ENCODE measurements around the gene TCIRG1.

TCIRG1 gene

DNA sequence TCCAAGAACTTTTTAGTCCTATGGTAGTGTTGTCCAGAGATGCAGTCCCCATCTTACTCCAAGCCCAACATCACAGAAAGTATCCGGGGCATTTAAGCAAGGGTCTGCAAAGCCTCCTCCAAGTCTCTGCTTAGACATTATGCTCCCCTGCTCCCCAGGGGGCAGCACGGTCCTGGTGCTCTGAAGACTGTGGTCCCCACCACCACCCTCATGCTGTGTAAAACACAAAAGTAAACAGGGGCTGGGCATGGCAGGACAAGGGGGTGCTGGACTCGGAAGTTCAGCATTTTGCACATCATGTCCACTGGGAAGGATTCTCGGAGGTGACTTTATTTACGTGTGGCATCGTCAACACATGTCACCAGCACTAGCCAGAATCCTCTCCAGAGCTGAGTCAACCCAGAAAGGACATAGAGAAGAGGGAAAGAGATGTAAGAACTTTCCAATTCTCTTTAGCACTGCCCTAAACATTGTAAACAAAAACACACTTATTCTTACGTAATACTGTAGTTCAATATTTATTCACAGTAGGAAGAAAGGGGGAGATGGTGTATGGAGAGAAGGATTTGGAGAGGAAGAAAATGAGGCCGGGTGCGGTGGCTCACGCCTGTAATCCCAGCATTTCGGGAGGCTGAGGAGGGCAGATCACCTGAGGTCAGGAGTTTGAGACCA lies 37.7 kb downstream of the TCIRG1 start:
- TF ChIP-seq EZH2phosphoT487 (IDR thresholded peaks at IDR 0.05; ENCODE audit: borderline replicate concordance) = no peak
- TF ChIP-seq, protein P1, sequence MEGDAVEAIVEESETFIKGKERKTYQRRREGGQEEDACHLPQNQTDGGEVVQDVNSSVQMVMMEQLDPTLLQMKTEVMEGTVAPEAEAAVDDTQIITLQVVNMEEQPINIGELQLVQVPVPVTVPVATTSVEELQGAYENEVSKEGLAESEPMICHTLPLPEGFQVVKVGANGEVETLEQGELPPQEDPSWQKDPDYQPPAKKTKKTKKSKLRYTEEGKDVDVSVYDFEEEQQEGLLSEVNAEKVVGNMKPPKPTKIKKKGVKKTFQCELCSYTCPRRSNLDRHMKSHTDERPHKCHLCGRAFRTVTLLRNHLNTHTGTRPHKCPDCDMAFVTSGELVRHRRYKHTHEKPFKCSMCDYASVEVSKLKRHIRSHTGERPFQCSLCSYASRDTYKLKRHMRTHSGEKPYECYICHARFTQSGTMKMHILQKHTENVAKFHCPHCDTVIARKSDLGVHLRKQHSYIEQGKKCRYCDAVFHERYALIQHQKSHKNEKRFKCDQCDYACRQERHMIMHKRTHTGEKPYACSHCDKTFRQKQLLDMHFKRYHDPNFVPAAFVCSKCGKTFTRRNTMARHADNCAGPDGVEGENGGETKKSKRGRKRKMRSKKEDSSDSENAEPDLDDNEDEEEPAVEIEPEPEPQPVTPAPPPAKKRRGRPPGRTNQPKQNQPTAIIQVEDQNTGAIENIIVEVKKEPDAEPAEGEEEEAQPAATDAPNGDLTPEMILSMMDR (conservative IDR thresholded peaks at IDR 0.05; ENCODE audit: low read length) = peak; percentile 53
- no peak overlapping the region for H3K4me3 ChIP-seq (ENCODE audit: low read length, poor library complexity, severe bottlenecking)
- H3K27me3 ChIP-seq (ENCODE audit: insufficient read depth, low read length, poor library complexity, severe bottlenecking) = no peaks in the 10 kb centered on the region
- no peaks in the 10 kb centered on the region for H3K9me3 ChIP-seq (ENCODE audit: insufficient read depth, low read depth, low read length)
- no peak overlapping the region for H2AFZ ChIP-seq (ENCODE audit: low read length)
- H4K20me1 ChIP-seq (ENCODE audit: insufficient read depth, low read length, poor library complexity, severe bottlenecking) = no peaks in the 10 kb centered on the region
- H3K36me3 ChIP-seq (ENCODE audit: insufficient read depth, low read length) = peaks cover 65% of the 10 kb centered on the region
- peaks cover 3% of the 10 kb centered on the region; the same call in 1 of the 2 replicates for H3K79me2 ChIP-seq (ENCODE audit: insufficient read depth, low read length)
- no peak overlapping the region for H3K9ac ChIP-seq (ENCODE audit: low read depth, low read length, poor library complexity, severe bottlenecking)
- no peaks in the 10 kb centered on the region for H3K9me2 ChIP-seq (replicated peaks; ENCODE audit: low read depth, low read length)
- no peaks in the 10 kb centered on the region for H3F3A ChIP-seq (ENCODE audit: low read depth)
- H3K4me2 ChIP-seq (ENCODE audit: low read depth, low read length, poor library complexity, severe bottlenecking) = no peak overlapping the region
- H3K4me1 ChIP-seq (ENCODE audit: insufficient read depth, low read length, poor library complexity, severe bottlenecking) = no peaks in the 10 kb centered on the region

DNA sequence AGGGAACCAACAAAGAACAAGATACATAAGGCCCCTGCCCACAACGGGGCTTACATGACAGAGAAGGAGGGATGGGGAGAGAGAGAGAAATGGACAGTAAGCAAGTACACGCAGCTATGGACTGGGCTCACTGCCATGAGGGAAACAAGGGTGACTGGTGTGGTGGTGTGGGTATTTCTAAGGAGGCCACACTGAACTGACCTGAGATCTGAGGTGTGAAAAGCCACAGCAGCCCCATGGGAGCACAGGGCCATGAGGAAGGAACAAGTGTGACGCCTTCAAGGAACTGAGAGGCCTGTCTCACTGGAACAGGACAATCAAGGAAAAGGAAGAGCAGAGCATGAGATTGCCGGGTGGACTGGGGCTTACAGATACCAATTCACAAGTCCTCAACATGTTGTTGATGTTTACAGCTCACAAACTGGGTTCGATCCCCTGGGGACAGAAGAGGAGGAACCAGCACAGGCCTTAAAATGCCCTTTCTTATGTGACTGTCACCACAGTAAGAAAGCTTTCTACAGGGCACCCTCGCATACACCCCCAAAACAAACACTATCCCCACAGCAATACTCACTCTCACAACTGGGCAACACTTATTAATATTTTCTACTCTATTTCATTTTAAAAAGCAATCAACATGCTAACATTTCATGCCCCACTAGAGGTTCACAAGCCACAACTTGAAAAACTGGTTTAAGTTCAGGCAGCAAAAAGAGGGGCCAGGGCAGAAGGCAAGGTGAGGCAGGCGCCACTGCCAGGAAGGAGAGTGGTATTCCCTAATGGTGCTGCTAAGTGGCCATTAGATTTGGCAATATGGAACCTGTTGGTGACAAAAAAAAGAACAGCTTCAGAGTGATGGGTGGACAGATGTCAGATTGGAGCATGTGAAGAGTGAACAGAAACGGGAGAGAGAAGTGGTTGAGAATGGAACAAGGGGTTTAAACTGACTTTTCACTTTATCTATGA lies 39.1 kb downstream of the TCIRG1 start:
- Histone ChIP-seq H3K9ac (ENCODE audit: low read depth, low read length, poor library complexity, severe bottlenecking) (no peak overlapping the region), H3K9me3 (ENCODE audit: insufficient read depth, low read depth, low read length) (no peaks in the 10 kb centered on the region), H3K27me3 (ENCODE audit: insufficient read depth, low read length, poor library complexity, severe bottlenecking) (no peaks in the 10 kb centered on the region), H3K79me2 (ENCODE audit: insufficient read depth, low read length) (peaks cover 3% of the 10 kb centered on the region; the same call in 1 of the 2 replicates), H4K20me1 (ENCODE audit: insufficient read depth, low read length, poor library complexity, severe bottlenecking) (no peaks in the 10 kb centered on the region), H2AFZ (ENCODE audit: low read length) (no peak overlapping the region), H3F3A (ENCODE audit: low read depth) (no peaks in the 10 kb centered on the region), H3K4me3 (ENCODE audit: low read length, poor library complexity, severe bottlenecking) (no peak overlapping the region), H3K36me3 (ENCODE audit: insufficient read depth, low read length) (peaks cover 59% of the 10 kb centered on the region; the same call in 1 of the 2 replicates), H3K4me2 (ENCODE audit: low read depth, low read length, poor library complexity, severe bottlenecking) (no peak overlapping the region), H3K9me2 (replicated peaks; ENCODE audit: low read depth, low read length) (no peaks in the 10 kb centered on the region), H3K4me1 (ENCODE audit: insufficient read depth, low read length, poor library complexity, severe bottlenecking) (no peaks in the 10 kb centered on the region)
- TF ChIP-seq, protein P1 (conservative IDR thresholded peaks at IDR 0.05; ENCODE audit: low read length) = no peak
- TF ChIP-seq EZH2phosphoT487 (IDR thresholded peaks at IDR 0.05; ENCODE audit: borderline replicate concordance) = no peak

DNA sequence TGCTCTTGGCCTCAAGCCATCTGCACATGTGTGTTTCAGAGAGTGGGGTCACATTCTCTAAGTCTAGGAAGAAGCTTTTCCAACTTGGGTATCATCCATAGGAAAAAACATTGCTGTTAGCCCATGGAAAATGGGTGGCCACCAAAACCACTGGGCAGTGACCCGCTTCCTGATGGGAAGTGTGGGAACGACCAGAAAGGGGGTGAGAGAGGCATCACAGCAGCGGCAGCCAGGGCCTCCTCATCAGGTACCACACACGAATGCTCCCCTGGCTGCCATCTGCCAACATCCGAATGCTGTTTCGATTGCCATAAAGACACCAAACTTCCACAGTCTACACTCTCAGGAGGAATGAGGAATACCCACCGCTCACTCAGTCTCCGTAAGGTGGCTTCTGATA lies 42.0 kb downstream of the TCIRG1 start:
- Histone ChIP-seq H3F3A (ENCODE audit: low read depth) (no peaks in the 10 kb centered on the region), H3K4me2 (ENCODE audit: low read depth, low read length, poor library complexity, severe bottlenecking) (no peak overlapping the region), H2AFZ (ENCODE audit: low read length) (no peak overlapping the region), H3K9me3 (ENCODE audit: insufficient read depth, low read depth, low read length) (no peaks in the 10 kb centered on the region), H3K4me3 (ENCODE audit: low read length, poor library complexity, severe bottlenecking) (no peak overlapping the region), H3K4me1 (ENCODE audit: insufficient read depth, low read length, poor library complexity, severe bottlenecking) (no peaks in the 10 kb centered on the region), H3K79me2 (ENCODE audit: insufficient read depth, low read length) (peaks cover 8% of the 10 kb centered on the region; the same call in 1 of the 2 replicates), H4K20me1 (ENCODE audit: insufficient read depth, low read length, poor library complexity, severe bottlenecking) (no peaks in the 10 kb centered on the region), H3K36me3 (ENCODE audit: insufficient read depth, low read length) (peaks cover 42% of the 10 kb centered on the region; the same call in 1 of the 2 replicates), H3K27me3 (ENCODE audit: insufficient read depth, low read length, poor library complexity, severe bottlenecking) (no peaks in the 10 kb centered on the region), H3K9ac (ENCODE audit: low read depth, low read length, poor library complexity, severe bottlenecking) (no peak overlapping the region), H3K9me2 (replicated peaks; ENCODE audit: low read depth, low read length) (no peaks in the 10 kb centered on the region)
- no peak for TF ChIP-seq EZH2phosphoT487 (IDR thresholded peaks at IDR 0.05; ENCODE audit: borderline replicate concordance)
- TF ChIP-seq, protein P1 (conservative IDR thresholded peaks at IDR 0.05; ENCODE audit: low read length) = no peak
